Spleen (tissue), 11 donors: ENCODE results near the gene NBEA. TPM values are rescaled to one million over a fixed set of nuclear protein-coding genes. Genes with fewer than 3 reads are reported as not detected.
"Not testable (repeated sequence)": the region's sequence is repeated elsewhere in the genome, so short reads cannot be mapped to it uniquely, and the experiment has no call there.

Experiments
- DNase-seq: peaks from one replicate; pipeline ENCODE4 v3.0.0-alpha.2; 2020
- H3K27ac ChIP-seq, 8 donors: fragments of 200-600 bp; sonication (generic) in 7 of 8; 1 replicate in 4 of 8; 2 replicates in 4 of 8; pipeline versions ENCODE4 v1.5.0 to v1.8.0; 2016 to 2021; ENCODE audit warnings: inconsistent platforms in 4 of 8, mild to moderate bottlenecking in 4 of 8, moderate library complexity in 1 of 8
- H3K27me3 ChIP-seq, 7 donors: fragments of 200-600 bp; sonication (generic) in 6 of 7; replicated peaks in 1 of 7; 1 replicate in 4 of 7; 2 replicates in 3 of 7; pipeline versions ENCODE4 v1.5.0 to v1.8.0; 2016 to 2021; ENCODE audit warnings: inconsistent platforms in 3 of 7, mild to moderate bottlenecking in 1 of 7
- H3K36me3 ChIP-seq, 6 donors: fragments of 200-600 bp; sonication (generic) in 5 of 6; 1 replicate in 4 of 6; 2 replicates in 2 of 6; pipeline versions ENCODE4 v1.5.0 to v1.8.0; 2016 to 2021; ENCODE audit warnings: inconsistent platforms in 2 of 6
- H3K4me1 ChIP-seq, 6 donors: fragments of 200-600 bp; sonication (generic) in 5 of 6; 1 replicate in 3 of 6; 2 replicates in 3 of 6; pipeline versions ENCODE4 v1.5.0 to v1.8.0; 2016 to 2021; ENCODE audit warnings: inconsistent platforms in 3 of 6
- H3K4me3 ChIP-seq, 8 donors: fragments of 200-600 bp; sonication (generic) in 7 of 8; 1 replicate in 4 of 8; 2 replicates in 4 of 8; pipeline versions ENCODE4 v1.5.0 to v1.8.0; 2016 to 2021; ENCODE audit warnings: inconsistent platforms in 4 of 8, mild to moderate bottlenecking in 4 of 8, moderate library complexity in 2 of 8
- H3K9me3 ChIP-seq, 8 donors: fragments of 200-600 bp; sonication (generic) in 7 of 8; 1 replicate in 4 of 8; 2 replicates in 4 of 8; pipeline versions ENCODE4 v1.5.0 to v1.8.0; 2016 to 2021; ENCODE audit warnings: inconsistent platforms in 4 of 8
- CTCF ChIP-seq, 11 experiments: fragments of 200-600 bp in 7 of 11; fragments of 450-650 bp in 4 of 11; sonication (generic) in 4 of 11; IDR thresholded peaks in 8 of 11; conservative IDR thresholded peaks in 3 of 11; 1 replicate in 7 of 11; 2 replicates in 4 of 11; pipeline versions ENCODE4 v1.4.0 to v1.8.0; 2016 to 2021; ENCODE audit warnings: antibody characterized with exemption in 11 of 11, inconsistent platforms in 4 of 11, mild to moderate bottlenecking in 1 of 11
- POLR2A ChIP-seq, 3 donors: fragments of 450-650 bp; IDR thresholded peaks; one replicate each; pipeline ENCODE4 v1.5.1; 2017; ENCODE audit warnings: antibody characterized with exemption in 3 of 3, mild to moderate bottlenecking in 1 of 3
- POLR2AphosphoS5 ChIP-seq, 3 donors: sonication (generic); formaldehyde crosslinking; IDR thresholded peaks; one replicate each; pipeline ENCODE4 v1.5.1; 2017; ENCODE audit warnings: antibody characterized with exemption in 3 of 3
- WGBS, 5 donors: extraction: QIAGEN DNeasy Blood & Tissue Kit in 3 of 5; methylation state at CpG; one replicate each; pipeline versions ENCODE4 v1.1.5 to v1.1.7; 2013 to 2018; 5-methylcytosine and 5-hydroxymethylcytosine counted together
- intact Hi-C: fragments of 100-400 bp; cut with DNase I; formaldehyde crosslinking; loops from one replicate; pipeline ENCODE4 v1.15.0; 2023; ENCODE audit warnings: low total_unique reads
- polyA plus RNA-seq, 3 donors: library from polyadenylated mRNA; stranded (reverse); fragments of 200-250 nt; gene quantifications; one replicate each; pipeline ENCODE4 v1.2.1, GENCODE V29; 2013
- total RNA-seq, 7 donors: library from RNA; depleted of rRNA in 3 of 7; stranded (reverse); fragments of >200 nt in 3 of 7; fragmentation: NEBNext Ultra II Directional in 4 of 7; extraction: Animal tissue kit (Norgen Biotek cat#: 25700) in 4 of 7; gene quantifications; one replicate each; pipeline versions ENCODE4 v1.1.0 to v1.2.1, GENCODE V29; 2016 to 2021
- donor health status: healthy with polysubstance abuse.
- donor health status: DM: no; HTN: no; CAD: no; lungs with moderate emphysema.
- donor health status: DM: no; HTN: no; CAD: no.
- donor health status: Bipolar disorder and iron deficiency.
- donor health status: healthy.
- donor health status: DM: no; HTN: no; CAD: no.
- donor health status: DM: yes; HTN: yes; CAD: no.

NBEA gene
- total and polyA plus RNA-seq, 10 donors, result 1.8 to 27.7 (median 12.9) TPM

GRCh38 chr13:34988330-34988791, 46.3 kb downstream of the NBEA start:
- intact Hi-C loops, result no loop called here
- 92 to 98% (median 94%) methylated on average over 7 to 12 of the region's 12 CpGs for WGBS, 5 donors
- no peaks in the 10 kb centered on the region for H3K27me3 ChIP-seq

GRCh38 chr13:34990399-34991214, 48.5 kb downstream of the NBEA start:
- intact Hi-C loops, result no loop called here
- Histone ChIP-seq H3K4me1 (no peaks in the 10 kb centered on the region), H3K4me3 (no peak overlapping the region), H3K9me3 (peaks cover 4 to 64% (median 37%) of the 10 kb centered on the region in 8 donors), H3K36me3 (no peaks in the 10 kb centered on the region), H3K27ac (no peak overlapping the region), H3K27me3 (no peaks in the 10 kb centered on the region)
- 91 to 100% (median 96%) methylated on average over 1 of the region's 1 CpG for WGBS, 5 donors
- no peak for DNase-seq
- TF ChIP-seq POLR2AphosphoS5 (IDR thresholded peaks at IDR 0.05), result no peak
- no peak for TF ChIP-seq CTCF (IDR thresholded peaks at IDR 0.05 in 8 of 11, conservative IDR thresholded peaks at IDR 0.05 in 3 of 11)
- no peak for TF ChIP-seq POLR2A (IDR thresholded peaks at IDR 0.05)

More at GRCh38 chr13:34988330-34988791, 46.3 kb downstream of the NBEA start:
- H3K4me1 ChIP-seq, result no peaks in the 10 kb centered on the region
- H3K9me3 ChIP-seq, result peaks cover 4 to 66% (median 42%) of the 10 kb centered on the region in 8 donors
- no peak overlapping the region for H3K27ac ChIP-seq
- DNase-seq, result no peak
- no peak overlapping the region for H3K4me3 ChIP-seq
- no peaks in the 10 kb centered on the region for H3K36me3 ChIP-seq
- no peak for TF ChIP-seq POLR2AphosphoS5 (IDR thresholded peaks at IDR 0.05)
- no peak for TF ChIP-seq CTCF (IDR thresholded peaks at IDR 0.05 in 8 of 11, conservative IDR thresholded peaks at IDR 0.05 in 3 of 11)
- TF ChIP-seq POLR2A (IDR thresholded peaks at IDR 0.05), result no peak

- Histone ChIP-seq H3K36me3 (no peaks in the 10 kb centered on the region), H3K9me3 (peaks cover 4 to 53% (median 42%) of the 10 kb centered on the region in 8 donors), H3K4me3 (no peak overlapping the region), H3K27ac (no peak overlapping the region), H3K27me3 (no peaks in the 10 kb centered on the region), H3K4me1 (no peaks in the 10 kb centered on the region)
- TF ChIP-seq POLR2A (IDR thresholded peaks at IDR 0.05) (no peak), POLR2AphosphoS5 (IDR thresholded peaks at IDR 0.05) (no peak), CTCF (IDR thresholded peaks at IDR 0.05 in 8 of 11, conservative IDR thresholded peaks at IDR 0.05 in 3 of 11) (no peak)
- intact Hi-C loops, result no loop called here
- WGBS, 5 donors, result 55 to 76% (median 71%) methylated on average over 3 of the region's 3 CpGs
- DNase-seq, result no peak
Observed at GRCh38 chr13:34993470-34993869, 51.4 kb downstream of the NBEA start.

- not testable (repeated sequence) for DNase-seq, H3K36me3 ChIP-seq
- WGBS, 5 donors, result 83 to 98% (median 88%) methylated on average over 2 of the region's 2 CpGs
Observed at GRCh38 chr13:35003734-35004133, 61.7 kb downstream of the NBEA start.

More at GRCh38 chr13:35003734-35004133, 61.7 kb downstream of the NBEA start:
- H3K4me3 ChIP-seq, intact Hi-C loops, H3K4me1 ChIP-seq, H3K27me3 ChIP-seq, H3K27ac ChIP-seq: not testable (repeated sequence)
- peaks cover 0 to 16% (median 0%) of the 10 kb centered on the region in 8 donors for H3K9me3 ChIP-seq
